Brain microvascular endothelial cell (primary cell): Measurements from ENCODE around the gene DNAJC3.
"Not testable (repeated sequence)": the region's sequence is repeated elsewhere in the genome, so short reads cannot be mapped to it uniquely, and the experiment has no call there.

Experiments used
- DNase-seq: peaks from one replicate; pipeline ENCODE4 v3.0.0-alpha.2; 2020
- H3K27ac ChIP-seq: fragments of 250-450 bp; sonication (Bioruptor Pico); 2 replicates; pipeline ENCODE4 v1.5.1; 2020; ENCODE audit warnings: mild to moderate bottlenecking, moderate library complexity
- H3K27me3 ChIP-seq: fragments of 250-450 bp; sonication (Bioruptor Pico); replicated peaks from 2 replicates; pipeline ENCODE4 v1.5.1; 2020; ENCODE audit warnings: mild to moderate bottlenecking
- H3K36me3 ChIP-seq: fragments of 250-450 bp; sonication (Bioruptor Pico); replicated peaks from 2 replicates; pipeline ENCODE4 v1.5.1; 2020; ENCODE audit warnings: mild to moderate bottlenecking
- H3K4me3 ChIP-seq: 2 replicates; pipeline ENCODE4 v1.5.1; 2011; ENCODE audit warnings: low read depth, mild to moderate bottlenecking, control low read depth, low read length, moderate library complexity
- CTCF ChIP-seq: IDR thresholded peaks from 2 replicates; pipeline ENCODE4 v1.5.1; 2011; ENCODE audit warnings: low read depth, mild to moderate bottlenecking, moderate library complexity, low read length, control low read depth, inconsistent platforms; ENCODE audit errors: missing control alignments
- in situ Hi-C: cut with HindIII; loops from 2 replicates; pipeline ENCODE4 v1.10.0; 2017; ENCODE audit warnings: low sequenced_read_pairs, low pct_ligation_motif_present

Gene DNAJC3

GRCh38 chr13:95689582-95689926 is 12.6 kb downstream of the DNAJC3 start:
- no peak for TF ChIP-seq CTCF
- in situ Hi-C loops: no loop called here
- no peak for DNase-seq
- no peaks in the 10 kb centered on the region for H3K36me3 ChIP-seq
- no peaks in the 10 kb centered on the region for H3K27me3 ChIP-seq
- H3K4me3 ChIP-seq: no peak overlapping the region
- H3K27ac ChIP-seq: no peak overlapping the region

GRCh38 chr13:95690986-95691385 is 14.0 kb downstream of the DNAJC3 start:
- in situ Hi-C loops: not testable (repeated sequence)

GRCh38 chr13:95697052-95697680 is 20.2 kb downstream of the DNAJC3 start:
- TF ChIP-seq CTCF: no peak
- H3K36me3 ChIP-seq: no peaks in the 10 kb centered on the region
- no peak overlapping the region for H3K27ac ChIP-seq
- H3K4me3 ChIP-seq: no peak overlapping the region
- in situ Hi-C loops: no loop called here
- H3K27me3 ChIP-seq: no peaks in the 10 kb centered on the region
- no peak for DNase-seq

More at GRCh38 chr13:95690986-95691385, 14.0 kb downstream of the DNAJC3 start:
- H3K36me3 ChIP-seq, H3K27me3 ChIP-seq, DNase-seq, H3K4me3 ChIP-seq, H3K27ac ChIP-seq: not testable (repeated sequence)

- Histone ChIP-seq H3K27ac (no peak overlapping the region), H3K36me3 (no peaks in the 10 kb centered on the region), H3K27me3 (no peaks in the 10 kb centered on the region), H3K4me3 (no peak overlapping the region)
- DNase-seq: no peak
- in situ Hi-C loops: no loop called here
- TF ChIP-seq CTCF: peak; percentile 56
These were observed 21.3 kb downstream of the DNAJC3 start for GRCh38 chr13:95698047-95698749.

- no peak overlapping the region for H3K4me3 ChIP-seq
- no peaks in the 10 kb centered on the region for H3K27me3 ChIP-seq
- no peaks in the 10 kb centered on the region for H3K36me3 ChIP-seq
- DNase-seq: no peak
- in situ Hi-C loops: no loop called here
- TF ChIP-seq CTCF: no peak
- H3K27ac ChIP-seq: no peak overlapping the region
These were observed 26.6 kb downstream of the DNAJC3 start for GRCh38 chr13:95703576-95703975.

GRCh38 chr13:95704510-95704909 is 27.6 kb downstream of the DNAJC3 start:
- in situ Hi-C loops: no loop called here
- Histone ChIP-seq H3K27me3 (no peaks in the 10 kb centered on the region), H3K36me3 (no peaks in the 10 kb centered on the region), H3K4me3 (no peak overlapping the region), H3K27ac (no peak overlapping the region)
- DNase-seq: peak; percentile 4
- peak; percentile 57 for TF ChIP-seq CTCF
